Measurements from ENCODE around the gene CCDC197.

CCDC197 gene

DNA sequence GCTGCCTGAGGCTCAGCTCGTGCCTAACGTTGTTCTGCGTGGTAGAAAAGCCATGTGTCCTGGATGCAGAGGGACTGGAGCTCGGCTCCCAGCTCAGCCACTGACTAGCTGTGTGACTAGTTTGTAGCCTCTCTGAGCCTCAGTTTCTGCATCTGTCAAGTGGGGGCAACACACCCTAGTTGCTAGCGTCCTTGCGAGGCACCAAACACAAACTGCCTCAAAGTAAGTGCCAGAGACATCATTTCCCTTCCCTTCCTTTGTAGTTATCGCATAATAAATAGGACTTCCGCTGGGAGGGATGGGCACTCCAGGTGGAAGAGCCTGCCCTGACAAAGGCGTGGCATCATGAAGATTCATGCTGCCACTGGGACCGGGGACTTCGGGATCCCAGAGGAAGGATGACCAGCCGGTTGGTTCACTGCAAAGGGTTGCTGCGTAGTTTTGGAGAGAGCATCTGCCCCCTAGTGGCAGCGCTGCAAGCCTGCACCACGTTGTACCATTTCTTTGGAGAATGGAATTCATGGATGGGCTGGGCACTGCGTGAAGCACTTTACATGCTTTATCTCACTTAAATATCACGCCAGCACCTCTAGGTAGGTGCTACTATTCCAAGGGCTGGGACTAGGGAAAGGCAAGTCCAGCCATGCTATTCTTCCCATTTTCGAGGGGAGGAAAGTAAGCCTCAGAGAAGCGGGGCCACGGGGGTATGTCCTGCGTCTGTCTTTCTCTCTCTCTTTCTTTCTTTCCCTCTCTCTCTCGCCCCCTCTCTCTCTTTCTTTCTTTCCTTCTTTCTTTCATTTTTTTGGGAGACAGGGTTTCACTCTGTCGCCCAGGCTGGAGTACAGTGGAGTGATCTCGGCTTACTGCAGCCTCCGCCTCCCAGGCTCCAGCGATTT is 4.6 kb downstream of the CCDC197 start:
- DNase-seq: peak; percentile 47

DNA sequence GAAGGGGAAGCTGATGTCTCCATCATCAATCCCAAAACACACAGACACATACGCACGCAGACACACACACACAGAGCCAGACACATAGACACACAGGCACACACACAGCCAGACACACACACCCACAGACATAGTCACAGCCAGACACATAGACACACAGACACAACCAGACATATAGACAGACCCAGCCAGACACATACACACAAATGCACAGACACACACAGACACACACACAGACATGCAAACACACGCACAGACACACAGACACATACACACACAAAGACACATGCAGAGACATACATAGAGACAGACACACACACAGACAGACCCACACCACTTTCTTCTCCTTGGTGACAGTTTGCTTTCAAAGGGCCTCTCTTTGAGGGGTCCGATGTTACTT is 6.3 kb downstream of the CCDC197 start:
- no peak for DNase-seq

DNA sequence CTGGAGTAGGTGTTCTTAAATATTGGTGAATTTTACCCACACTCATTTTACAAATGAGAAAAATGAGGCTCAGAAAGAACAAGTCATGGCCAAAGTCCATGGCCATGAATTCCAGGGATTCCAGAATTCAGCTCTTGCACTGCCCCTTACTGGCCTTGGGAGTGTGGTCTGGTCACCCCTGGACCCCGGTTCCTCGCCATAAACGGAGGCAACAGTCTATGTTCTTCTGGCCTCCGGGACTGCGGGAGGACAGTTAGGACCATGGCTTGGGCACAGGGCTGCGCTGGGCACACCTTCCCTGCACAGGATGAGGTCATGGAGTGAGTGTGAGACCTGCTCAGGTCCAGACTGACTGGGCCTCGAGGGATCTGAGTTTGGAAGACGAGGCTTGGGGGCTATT is 6.9 kb downstream of the CCDC197 start:
- no peak for DNase-seq

DNA sequence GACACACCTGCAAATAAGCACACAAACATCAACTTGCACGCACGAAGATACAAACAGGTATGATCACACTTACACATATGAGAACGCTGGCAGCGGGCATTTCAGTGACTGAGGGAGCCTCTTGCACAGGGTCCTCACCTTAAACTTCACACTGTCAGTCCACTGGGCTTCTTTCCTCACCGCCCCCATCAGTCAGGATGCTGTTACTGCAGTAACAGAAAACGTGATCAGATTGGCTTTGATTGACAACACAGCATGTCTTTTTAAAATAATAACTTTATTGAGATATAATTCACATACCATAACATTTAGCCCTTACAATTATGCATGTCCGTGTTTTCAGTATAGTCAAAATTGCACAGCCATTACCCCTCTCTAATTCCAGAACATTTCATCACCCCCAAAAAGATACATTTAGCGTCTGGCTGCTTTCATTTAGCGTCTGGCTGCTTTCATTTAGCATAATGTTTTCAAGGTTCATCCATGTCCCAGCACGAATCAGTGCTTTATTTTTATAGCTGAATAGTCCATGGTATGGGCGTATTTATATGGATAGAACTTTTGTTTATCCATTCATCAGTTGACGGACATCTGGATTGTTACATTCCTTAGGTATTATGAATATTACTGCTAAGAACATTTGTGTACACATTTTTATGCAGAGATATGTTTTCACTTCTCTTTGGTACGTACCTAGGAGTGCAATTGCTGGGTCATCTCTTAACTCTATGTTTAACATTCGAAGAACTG is 8.4 kb downstream of the CCDC197 start:
- no peak for DNase-seq

DNA sequence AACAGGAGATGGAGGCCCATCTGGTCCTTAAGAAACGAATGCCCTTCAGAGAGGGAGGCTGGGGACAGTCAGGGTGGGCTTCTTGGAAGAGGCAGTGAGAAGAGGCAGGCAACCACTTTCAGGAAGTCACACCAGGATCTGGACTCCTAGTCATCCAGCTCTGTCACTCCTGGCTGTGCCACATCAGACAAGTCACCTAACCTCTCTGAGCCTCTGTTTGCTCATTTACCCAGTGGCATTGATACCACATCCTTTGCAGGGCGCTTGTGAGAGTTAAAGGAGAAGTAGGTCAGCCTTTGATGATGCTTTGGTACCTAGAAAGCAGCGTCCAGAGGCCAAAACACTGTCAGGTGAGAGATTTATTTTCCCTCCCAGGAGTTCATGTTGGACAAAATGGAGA is 11.1 kb downstream of the CCDC197 start:
- no peak for DNase-seq

DNA sequence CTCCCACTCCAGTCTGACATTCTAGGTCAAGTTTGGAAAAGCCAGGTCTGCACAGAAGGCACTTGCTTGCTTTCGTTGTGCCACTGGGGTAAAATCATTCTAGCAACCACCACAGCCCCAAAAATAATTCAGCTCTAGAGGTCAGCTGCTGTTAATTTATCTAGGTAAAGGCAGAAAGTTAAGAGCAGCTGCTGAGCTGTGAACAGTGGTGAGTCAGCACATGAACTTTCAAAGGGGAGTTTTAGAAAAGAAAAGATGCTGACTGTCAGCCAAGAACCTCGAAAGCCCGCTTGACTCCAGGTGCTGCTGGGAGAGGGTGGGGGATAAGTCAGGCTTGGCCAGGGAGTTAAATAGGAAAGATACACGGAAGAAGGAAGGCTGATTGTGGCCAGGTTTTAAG is 12.7 kb downstream of the CCDC197 start:
- no peak for DNase-seq

DNA sequence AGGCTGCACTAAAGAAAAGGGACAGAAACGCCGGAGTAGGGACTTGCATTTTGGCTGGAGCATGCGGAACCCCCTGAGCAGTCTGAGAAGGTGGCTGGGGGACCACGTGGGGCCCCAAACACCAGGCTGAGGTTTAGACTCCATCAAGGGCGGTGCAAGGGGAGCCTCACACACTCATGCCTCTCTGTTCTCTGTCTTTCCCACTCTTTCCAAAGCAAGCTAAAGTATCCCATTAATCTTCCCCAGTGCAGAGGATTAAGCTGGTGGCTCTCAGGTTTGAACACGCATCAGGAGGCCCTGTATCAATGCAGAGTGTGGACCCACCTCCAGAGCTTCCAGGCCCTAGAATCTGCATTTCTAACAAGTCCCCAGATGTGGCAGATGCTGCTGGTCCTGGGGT is 13.5 kb downstream of the CCDC197 start:
- DNase-seq: no peak

DNA sequence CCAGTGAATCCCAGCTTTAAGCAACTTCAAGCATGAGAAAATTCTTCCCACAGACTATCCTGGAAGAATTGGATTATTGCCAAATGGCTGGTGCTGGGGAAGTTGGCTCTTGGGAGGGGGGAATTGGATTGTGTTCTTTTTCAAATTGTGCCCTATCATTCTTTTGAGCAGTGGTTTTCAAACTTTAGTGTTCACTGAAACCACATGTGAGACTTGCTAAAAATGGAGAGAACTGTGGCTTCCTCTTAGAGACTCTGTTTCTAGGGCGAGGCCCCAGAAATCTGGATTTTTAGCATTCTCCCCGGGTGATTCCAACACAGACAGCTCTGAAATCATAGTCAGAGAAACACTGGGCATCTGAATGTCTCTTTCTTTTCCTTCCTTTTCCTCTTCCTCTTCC is 14.7 kb downstream of the CCDC197 start:
- DNase-seq: peak; percentile 15

DNA sequence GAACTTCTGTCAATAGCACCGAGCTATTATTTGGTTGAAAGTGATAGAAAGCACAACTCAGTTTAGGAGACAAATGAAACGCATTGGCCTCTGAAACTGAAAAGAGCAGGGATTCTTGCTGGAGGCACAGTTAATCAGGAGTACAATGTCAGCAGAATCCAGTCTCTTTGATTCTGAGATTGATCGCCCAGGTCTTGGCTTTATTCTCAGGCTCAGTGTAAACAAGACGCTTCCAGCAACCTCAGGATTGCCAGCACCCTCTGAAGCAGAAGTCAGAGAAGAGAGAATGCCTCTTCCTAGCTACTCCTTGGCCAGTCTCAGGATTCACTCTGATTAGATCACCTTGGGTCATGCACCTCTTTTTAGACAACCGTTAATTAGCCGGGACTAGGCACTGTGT is 17.3 kb downstream of the CCDC197 start:
- DNase-seq: no peak

DNA sequence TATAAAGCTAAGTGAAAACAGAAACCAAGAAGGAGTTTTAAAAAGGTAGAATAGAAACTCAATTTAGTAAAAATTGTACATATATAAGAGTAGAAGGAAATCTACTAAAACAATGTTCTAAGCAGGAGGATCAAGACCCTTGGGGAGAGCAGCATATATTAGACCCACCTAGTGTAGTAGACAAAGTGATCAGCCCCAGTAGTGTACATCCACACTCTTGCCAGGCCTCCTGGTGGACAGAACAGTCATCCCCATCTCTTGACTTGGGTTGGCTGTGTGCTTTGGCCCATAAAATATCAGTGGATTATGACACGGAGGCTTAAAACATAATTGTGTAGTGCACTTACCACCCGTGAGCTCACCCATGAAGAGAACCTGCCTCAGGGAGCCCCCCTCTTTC is 18.1 kb downstream of the CCDC197 start:
- no peak for DNase-seq

DNA sequence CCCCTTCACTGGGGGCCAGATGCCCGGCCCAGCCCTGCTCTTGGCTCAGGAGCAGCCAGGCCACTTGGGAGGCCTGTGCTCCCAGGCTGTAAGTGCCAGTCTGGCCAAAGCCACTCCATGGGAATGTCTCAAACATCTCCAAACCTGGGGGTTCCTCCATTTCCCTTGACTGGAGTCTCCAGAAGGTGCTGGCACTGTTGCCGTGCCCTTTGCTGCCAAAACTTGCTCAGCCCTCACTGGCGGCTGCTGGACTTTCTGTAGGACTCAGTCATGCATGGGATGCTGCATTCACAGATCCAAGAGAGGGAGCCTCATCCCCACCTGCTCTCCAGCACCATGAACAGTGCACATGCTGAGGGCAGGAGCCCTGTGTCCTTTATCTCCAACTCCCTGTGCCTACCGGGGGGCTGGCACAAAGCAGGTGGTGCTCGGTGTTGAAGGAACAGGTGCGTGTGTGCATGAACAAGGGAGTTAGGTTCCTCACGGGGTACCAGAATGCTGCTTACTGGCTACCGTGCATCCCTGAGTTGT is 19.4 kb downstream of the CCDC197 start:
- DNase-seq: no peak

DNA sequence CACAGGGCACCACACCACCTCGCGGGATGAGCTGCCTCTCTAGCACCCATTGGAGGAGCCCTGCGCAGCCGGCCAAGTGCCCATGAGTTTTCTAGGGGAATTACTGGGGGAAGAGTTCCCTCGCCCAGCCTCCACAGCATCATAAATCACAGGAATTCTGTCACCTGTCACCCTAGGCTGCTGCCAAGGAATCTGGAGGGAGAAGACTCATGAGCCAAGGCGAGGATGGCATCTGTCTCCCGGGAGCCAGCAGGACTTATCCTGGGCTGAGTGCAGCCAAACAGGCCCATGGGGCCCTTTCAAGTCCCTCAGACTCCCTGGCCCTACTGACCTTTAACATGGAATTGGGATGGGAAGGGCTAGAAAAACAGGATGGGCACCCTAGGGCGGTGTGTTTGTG is 21.2 kb downstream of the CCDC197 start:
- DNase-seq: no peak

DNA sequence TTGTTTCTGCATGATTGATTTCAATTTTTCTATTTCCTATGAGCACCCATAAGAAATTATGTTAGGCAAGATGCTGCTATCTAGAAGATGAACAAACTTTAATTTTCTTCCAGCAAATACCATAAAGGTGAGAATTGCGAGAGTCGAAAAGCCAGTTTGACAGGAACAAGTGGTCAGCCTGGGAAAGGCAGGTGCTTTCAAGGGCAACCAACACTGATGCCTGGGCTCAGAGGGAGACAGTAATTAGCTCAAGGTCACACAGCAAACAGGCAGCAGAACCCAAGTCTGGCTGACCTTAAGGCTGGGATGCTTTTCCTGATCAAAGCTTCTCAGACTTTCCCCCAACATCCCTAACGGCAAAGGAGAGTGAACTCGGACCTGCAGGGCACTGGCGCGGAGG is 22.2 kb downstream of the CCDC197 start:
- DNase-seq: no peak

DNA sequence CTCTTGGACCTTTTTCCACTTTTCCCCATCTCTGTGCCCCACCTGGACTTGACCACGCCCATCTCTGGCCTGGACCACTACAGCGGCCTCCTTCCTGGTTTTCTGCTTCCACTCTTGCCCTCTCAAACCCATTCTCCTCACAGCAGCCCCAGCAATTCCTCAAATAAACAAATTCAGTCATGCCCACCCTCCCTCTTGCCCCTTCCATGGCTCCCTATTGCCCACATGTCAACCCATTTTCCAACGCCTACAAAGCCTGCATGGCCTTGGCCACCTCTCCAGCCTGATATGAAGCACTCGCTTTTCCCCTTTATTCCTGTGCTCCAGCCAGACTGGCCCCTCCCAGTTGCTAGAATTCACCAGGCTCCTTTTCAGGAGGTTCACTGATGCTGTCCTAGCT is 23.2 kb downstream of the CCDC197 start:
- no peak for DNase-seq

DNA sequence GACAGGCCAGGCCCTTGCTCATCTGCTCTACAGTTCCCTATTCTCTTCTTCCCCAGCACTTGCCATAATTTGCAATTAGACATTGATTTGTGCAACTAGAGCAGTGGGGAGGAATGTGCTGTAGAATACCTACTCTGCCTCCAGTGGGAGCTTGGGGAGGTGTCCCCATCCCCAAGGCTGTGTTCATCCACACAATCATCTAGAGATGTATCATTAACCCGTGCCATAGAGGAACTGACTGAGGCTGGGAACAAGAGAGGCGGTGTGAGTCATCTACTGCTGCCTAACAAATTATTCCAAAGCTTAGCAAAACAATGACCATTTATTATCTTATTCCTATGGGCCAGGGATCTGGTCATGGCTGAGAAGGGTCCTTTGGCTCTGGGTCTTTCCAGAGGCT is 23.9 kb downstream of the CCDC197 start:
- no peak for DNase-seq

DNA sequence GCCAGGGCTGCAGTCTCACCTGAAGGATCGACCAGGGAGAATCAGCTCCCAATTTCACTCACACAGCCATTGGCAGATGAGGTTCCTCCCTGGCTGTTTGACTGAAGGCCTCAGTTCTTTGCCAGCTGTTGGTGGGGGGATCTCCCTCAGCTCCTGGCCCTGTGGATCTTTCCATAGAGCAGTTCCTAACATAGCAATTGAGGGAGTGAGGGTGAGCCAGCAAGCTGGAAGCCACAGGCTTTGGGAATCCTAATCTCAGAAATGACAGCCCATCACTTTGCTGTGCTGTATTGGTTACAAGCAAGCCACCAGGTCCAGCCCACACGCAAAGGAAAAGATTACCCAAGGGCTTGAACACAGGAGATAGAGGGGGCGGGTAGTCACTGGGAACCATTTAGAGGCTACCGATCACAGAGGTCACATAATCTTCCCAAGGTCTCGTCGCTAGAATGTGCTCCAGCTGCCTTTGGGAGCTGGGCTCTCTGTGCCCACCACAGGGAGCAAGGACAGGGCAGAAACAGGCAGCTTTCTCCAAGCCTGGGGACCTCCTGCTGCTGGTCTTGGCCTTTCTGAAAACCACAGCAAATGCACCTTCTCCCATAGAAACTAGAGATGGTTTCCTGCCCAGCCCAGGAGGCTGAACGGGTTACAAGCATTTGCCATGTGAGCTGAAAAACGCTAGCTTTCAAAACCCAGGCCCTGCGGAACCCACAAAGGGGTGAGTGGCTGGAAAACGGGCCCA is 24.5 kb downstream of the CCDC197 start:
- DNase-seq: no peak

DNA sequence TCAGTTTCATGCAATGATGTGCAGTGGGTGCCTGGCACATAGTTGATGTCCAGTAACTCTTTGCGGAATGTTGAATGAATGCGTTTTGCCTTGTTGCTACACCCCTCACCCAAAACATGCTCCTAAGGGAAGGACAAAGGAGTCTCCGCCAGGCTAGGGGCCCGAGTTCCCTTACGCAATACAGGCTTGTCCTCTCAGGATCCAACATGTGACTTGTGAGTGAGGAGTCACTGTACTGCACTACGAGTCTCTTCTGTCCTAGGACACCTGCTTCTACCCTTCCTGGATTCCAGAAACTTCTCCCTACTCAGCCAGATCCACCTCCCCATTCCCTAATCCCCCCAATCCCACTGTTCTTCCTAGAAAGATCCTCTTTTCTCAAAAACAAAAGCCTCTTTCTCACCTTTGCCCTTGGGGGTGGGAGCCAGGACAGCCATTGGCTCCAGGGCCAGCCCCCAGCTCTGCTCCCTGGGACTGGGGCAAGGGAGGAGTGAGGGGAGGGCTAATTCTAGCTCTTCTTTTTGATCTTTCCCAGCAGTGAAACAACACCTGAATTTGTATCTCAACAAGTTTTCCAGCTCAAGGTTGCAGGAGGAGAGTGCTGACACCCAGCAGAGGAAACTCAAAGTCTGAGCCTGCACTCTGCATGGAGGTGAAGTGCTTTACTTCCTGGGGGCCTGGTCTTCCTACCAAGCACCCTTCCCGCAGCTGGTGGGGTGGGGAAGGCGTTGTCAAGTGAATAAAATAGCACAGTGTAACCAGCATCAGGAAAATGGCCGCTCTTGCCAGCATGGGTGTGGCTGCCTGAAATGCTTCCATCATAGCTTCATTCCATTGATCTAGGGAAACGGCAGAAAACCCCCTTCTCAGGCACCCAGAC is 25.7 kb downstream of the CCDC197 start:
- no peak for DNase-seq

DNA sequence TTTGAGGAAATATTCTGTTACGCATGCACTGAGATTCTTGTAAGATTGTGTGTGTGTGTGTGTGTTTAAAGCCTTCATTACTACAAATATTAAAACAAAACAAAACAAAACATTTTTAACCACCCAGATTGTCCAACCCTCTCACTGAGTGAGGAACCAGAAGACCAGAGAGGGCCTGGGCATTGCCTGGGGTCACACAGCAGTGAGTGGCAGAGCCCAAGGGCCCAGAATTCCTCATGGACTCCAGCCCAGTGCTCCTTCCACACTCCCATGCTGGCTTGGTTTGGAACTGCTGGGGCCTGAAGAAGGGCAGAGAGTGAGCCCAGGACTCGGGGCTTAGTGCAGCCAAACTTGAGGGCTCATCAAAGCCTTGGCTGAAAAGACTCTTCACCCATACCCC is 27.4 kb downstream of the CCDC197 start:
- no peak for DNase-seq

DNA sequence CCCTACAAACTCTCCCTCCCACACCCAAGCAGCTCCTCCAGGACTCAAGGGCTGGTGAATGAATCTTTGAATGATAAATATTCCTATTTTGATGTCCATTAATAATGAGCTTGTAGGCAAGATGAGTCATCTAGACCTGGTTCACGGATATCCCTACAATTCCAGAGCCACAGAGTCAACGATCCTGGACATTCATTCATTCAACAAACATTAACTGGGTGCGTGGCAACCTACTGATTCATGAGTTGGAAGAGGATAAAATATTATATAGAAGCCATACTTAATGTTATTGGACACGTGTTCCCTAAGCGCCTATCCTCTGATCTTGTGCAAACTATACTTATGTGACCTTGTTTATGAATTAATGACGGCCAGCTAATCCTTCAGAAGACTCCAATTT is 28.6 kb downstream of the CCDC197 start:
- no peak for DNase-seq

DNA sequence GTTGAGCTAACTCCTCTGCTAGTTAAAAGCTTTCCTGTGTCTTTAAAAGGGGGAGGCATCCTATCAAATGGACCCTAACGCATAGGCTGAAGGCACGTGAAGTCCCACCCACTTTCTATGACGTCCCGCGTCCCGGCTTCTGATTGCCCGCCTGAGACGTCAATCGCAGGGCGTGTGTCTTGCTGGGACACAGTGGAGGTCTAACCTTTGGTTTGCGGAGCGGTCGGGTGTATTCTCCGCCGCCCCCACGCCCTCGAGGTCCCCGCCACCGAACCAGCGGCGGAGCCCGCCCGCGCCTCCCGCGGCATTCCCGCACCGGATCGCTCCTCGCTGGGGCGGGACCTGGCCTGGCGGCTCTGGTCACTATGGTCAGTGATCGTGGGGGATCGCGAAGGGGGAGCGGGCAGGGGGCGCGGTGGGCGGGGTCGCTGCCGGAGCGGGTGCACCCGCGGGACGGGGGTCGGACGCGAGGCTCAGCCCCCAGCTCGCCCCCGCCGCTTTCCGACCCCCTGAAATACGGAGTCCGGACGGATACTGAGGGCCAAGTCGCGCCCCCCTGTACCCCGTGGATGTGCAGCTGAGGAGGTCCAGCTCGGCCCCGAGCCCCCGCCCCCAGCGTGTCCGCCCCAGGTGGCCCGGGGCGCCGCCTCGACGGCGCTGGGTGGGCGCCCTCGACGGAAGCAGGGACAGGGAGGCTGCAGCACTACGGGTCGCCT is 29.2 kb downstream of the CCDC197 start, which contains the start of gene OTUB2:
Gene OTUB2, plus strand, starts transcription at position 168 of the 716 bp plus-strand sequence. Its CDS starts 198 bp downstream, at position 366.
- DNase-seq: peak; percentile 95

DNA sequence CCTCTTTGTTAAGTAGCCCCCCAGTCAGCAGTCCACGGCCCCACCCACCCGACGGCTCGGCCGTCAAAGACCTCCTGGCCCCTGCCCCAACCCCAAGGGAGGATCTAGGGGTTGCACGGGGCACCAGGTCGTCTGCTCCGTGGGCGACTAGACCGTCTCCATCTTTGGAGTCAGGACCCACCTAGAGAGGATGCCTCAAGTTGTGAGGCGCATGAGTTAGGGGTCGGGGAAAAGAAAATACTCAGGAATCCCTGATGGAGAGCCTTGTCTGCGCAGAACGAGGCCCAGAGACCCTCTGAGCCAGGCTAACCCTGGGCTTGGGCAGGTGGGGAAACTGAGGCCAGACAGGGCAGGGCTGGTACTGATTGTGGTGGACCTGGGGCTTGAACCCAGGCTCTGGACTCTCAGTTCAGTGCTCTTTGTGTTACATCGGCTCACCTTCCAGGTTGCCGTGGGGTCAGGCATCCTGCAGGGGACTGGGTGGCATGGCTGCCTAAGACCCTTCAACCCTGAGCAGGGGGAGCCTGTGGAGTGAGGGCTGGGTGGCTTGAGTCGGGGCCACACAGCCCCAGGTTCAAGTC is 29.9 kb downstream of the CCDC197 start:
- no peak for DNase-seq

Data from activated CD4-positive, alpha-beta T cell treated with anti-CD3 and anti-CD28 coated beads, Interleukin-2, amount 50 U/mL, for 1 hour (primary cell).